GM12878 (cell line): ENCODE measurements around the gene TBCCD1. TPM values are rescaled to one million over a fixed set of nuclear protein-coding genes. Genes with fewer than 3 reads are reported as not detected.

Experiments
- ATAC-seq: fragments of 200-7000 bp; cut with Tn5 transposase; 3 replicates; pipeline ENCODE4 v1.9.1; 2020; ENCODE audit warnings: mild to moderate bottlenecking, moderate library complexity
- BruUV-seq: library from RNA; stranded (reverse); fragments of 400-500 nt; replicated peaks from 2 replicates; lab custom pipeline; 2021; lab: Mats Ljungman, UMichigan
- CTCF ChIA-PET: fragments of 300-600 bp; sonication (Branson Sonifier 250); formaldehyde crosslinking; extraction: SDS; loops from one replicate; lab custom pipeline; 2021; ENCODE audit warnings: inconsistent platforms; lab: Yijun Ruan, JAX
- POLR2A ChIA-PET: fragments of 350-600 bp; formaldehyde crosslinking; extraction: SDS; loops from one replicate; lab custom pipeline; 2021; ENCODE audit warnings: inconsistent platforms; lab: Charles Lee
- RAD21 ChIA-PET: fragments of 300-600 bp; sonication (Branson Sonifier 250); formaldehyde crosslinking; loops from one replicate; lab custom pipeline; 2023; ENCODE audit warnings: antibody characterized with exemption; ENCODE audit not compliant: unreplicated experiment; lab: Charles Lee
- SMC1A ChIA-PET: fragments of 300-600 bp; sonication (Branson Sonifier 250); formaldehyde crosslinking; loops from one replicate; lab custom pipeline; 2023; ENCODE audit not compliant: unreplicated experiment, uncharacterized antibody; lab: Charles Lee
- DNase-seq: peaks from one replicate; pipeline ENCODE4 v3.0.0-alpha.2; 2011; ENCODE audit warnings: low read depth, low spot score
- FAIRE-seq: peaks from 3 replicates; lab custom pipeline; 2011; peaks lifted over from hg19 to GRCh38; lab: Jason Lieb, UNC
- H2AFZ ChIP-seq: 2 replicates; pipeline ENCODE4 v1.6.0; 2011; ENCODE audit warnings: low read depth, low read length, control low read depth; ENCODE audit not compliant: control insufficient read depth
- H3K27ac ChIP-seq: 2 replicates; pipeline ENCODE4 v1.5.1; 2011; ENCODE audit warnings: control low read depth; ENCODE audit not compliant: control insufficient read depth, insufficient read depth
- H3K27me3 ChIP-seq, 2 experiments: replicated peaks in 1 of 2; 2 replicates each; pipeline versions ENCODE4 v1.6.0 to v1.6.1; 2011; ENCODE audit warnings: low read length in 1 of 2; ENCODE audit not compliant: control insufficient read depth in 2 of 2, insufficient read depth in 2 of 2
- H3K36me3 ChIP-seq, 2 experiments: 2 replicates each; pipeline ENCODE4 v1.5.1; 2011; ENCODE audit warnings: low read length in 1 of 2; ENCODE audit not compliant: control insufficient read depth in 2 of 2, insufficient read depth in 2 of 2
- H3K4me1 ChIP-seq: 2 replicates; pipeline ENCODE4 v1.6.1; 2011; ENCODE audit warnings: mild to moderate bottlenecking, low read length, moderate library complexity, mixed read lengths; ENCODE audit not compliant: control insufficient read depth, insufficient read depth
- H3K4me2 ChIP-seq: 2 replicates; pipeline ENCODE4 v1.6.0; 2011; ENCODE audit warnings: control low read depth; ENCODE audit not compliant: control insufficient read depth, insufficient read depth
- H3K4me3 ChIP-seq: fragments of 200-600 bp; sonication (generic); 2 replicates; pipeline ENCODE4 v1.5.1; 2016
- H3K79me2 ChIP-seq: 2 replicates; pipeline ENCODE4 v1.6.0; 2011; ENCODE audit warnings: low read length; ENCODE audit not compliant: control insufficient read depth, insufficient read depth
- H3K9ac ChIP-seq: 2 replicates; pipeline ENCODE4 v1.8.0; 2011; ENCODE audit warnings: low read length, control low read depth, mixed read lengths; ENCODE audit not compliant: control insufficient read depth, insufficient read depth
- H3K9me3 ChIP-seq: replicated peaks from 3 replicates; pipeline ENCODE4 v1.5.1; 2011; ENCODE audit warnings: mild to moderate bottlenecking, low read length; ENCODE audit not compliant: control insufficient read depth, insufficient read depth
- H4K20me1 ChIP-seq: 2 replicates; pipeline ENCODE4 v1.6.0; 2011; ENCODE audit not compliant: control insufficient read depth, insufficient read depth
- CEBPB ChIP-seq, 2 experiments: fragments of 150-350 bp in 1 of 2; IDR thresholded peaks; 2 replicates each; pipeline ENCODE4 v1.6.1; 2012 to 2014; ENCODE audit warnings: low read depth in 2 of 2, low read length in 2 of 2, borderline replicate concordance in 1 of 2, inconsistent platforms in 1 of 2
- ESRRA ChIP-seq: IDR thresholded peaks from 2 replicates; pipeline ENCODE4 v1.6.1; 2012; ENCODE audit warnings: mild to moderate bottlenecking, low read length, improper control_type of control experiment
- IKZF1 ChIP-seq: fragments of 450-650 bp; conservative IDR thresholded peaks from 2 replicates; pipeline ENCODE4 v1.6.1; 2017; ENCODE audit warnings: antibody characterized with exemption, mild to moderate bottlenecking
- JUNB ChIP-seq: IDR thresholded peaks from 2 replicates; pipeline ENCODE4 v1.6.1; 2016; ENCODE audit warnings: antibody characterized with exemption, mild to moderate bottlenecking
- KLF5 ChIP-seq: fragments of 450-650 bp; IDR thresholded peaks from 2 replicates; pipeline ENCODE4 v1.6.1; 2014; ENCODE audit warnings: mild to moderate bottlenecking; ENCODE audit not compliant: partially characterized antibody
- LARP7 ChIP-seq: fragments of 450-650 bp; IDR thresholded peaks from 2 replicates; pipeline ENCODE4 v1.6.1; 2017; ENCODE audit warnings: mild to moderate bottlenecking
- NFYA ChIP-seq: IDR thresholded peaks from 2 replicates; pipeline ENCODE4 v1.6.1; 2011; ENCODE audit warnings: low read depth, mild to moderate bottlenecking, low read length, improper control_type of control experiment, borderline replicate concordance
- POU2F2 ChIP-seq: IDR thresholded peaks from 3 replicates; pipeline ENCODE4 v1.6.1; 2011; ENCODE audit warnings: low read depth, mild to moderate bottlenecking, low read length, borderline replicate concordance
- SMC3 ChIP-seq: IDR thresholded peaks from 2 replicates; pipeline ENCODE4 v1.6.1; 2011; ENCODE audit warnings: low read length, improper control_type of control experiment, borderline replicate concordance
- STAT1 ChIP-seq: fragments of 450-650 bp; conservative IDR thresholded peaks from 2 replicates; pipeline ENCODE4 v1.6.1; 2014; ENCODE audit warnings: antibody characterized with exemption, mild to moderate bottlenecking
- SUPT20H ChIP-seq: IDR thresholded peaks from 2 replicates; pipeline ENCODE4 v1.6.1; 2011; ENCODE audit warnings: low read depth, mild to moderate bottlenecking, low read length, moderate library complexity, borderline replicate concordance; ENCODE audit not compliant: control insufficient read depth
- TCF3 ChIP-seq: IDR thresholded peaks from 2 replicates; pipeline ENCODE4 v1.6.1; 2012; ENCODE audit warnings: low read depth, mild to moderate bottlenecking, low read length, borderline replicate concordance; ENCODE audit not compliant: insufficient read depth
- ZNF207 ChIP-seq: fragments of 450-650 bp; IDR thresholded peaks from 2 replicates; pipeline ENCODE4 v1.6.1; 2014; ENCODE audit warnings: antibody characterized with exemption, mild to moderate bottlenecking, borderline replicate concordance
- ZSCAN29 ChIP-seq: fragments of 450-650 bp; IDR thresholded peaks from 2 replicates; pipeline ENCODE4 v1.6.1; 2017; ENCODE audit warnings: mild to moderate bottlenecking, moderate library complexity
- WGBS: methylation state at CpG from one replicate; pipeline ENCODE4 v1.1.6; 2016; ENCODE audit warnings: low lambda C conversion rate; ENCODE audit not compliant: insufficient replicate concordance, insufficient coverage; ENCODE audit errors: missing lambda C conversion rate; 5-methylcytosine and 5-hydroxymethylcytosine counted together
- in situ Hi-C: fragments of 300-500 bp; cut with MboI; formaldehyde crosslinking; loops from 9 replicates; pipeline ENCODE4 v1.14.3; 2018; ENCODE audit warnings: mixed read lengths
- intact Hi-C: fragments of 100-400 bp; cut with micrococcal nuclease; formaldehyde crosslinking; loops from one replicate; pipeline ENCODE4 v1.14.2; 2022; ENCODE audit not compliant: unreplicated experiment
- polyA plus RNA-seq, 11 experiments: library from polyadenylated mRNA; depleted of rRNA in 4 of 11; unstranded in 6 of 11; stranded (reverse) in 5 of 11; fragments of >200 nt; fragmentation: Nextera tagmentation in 4 of 11; fragmentation: Illumina TruSeq in 1 of 11; extraction: Ambion mirVana in 4 of 11; extraction: Trizol in 1 of 11; gene quantifications; 1 replicate in 1 of 11; 2 replicates in 10 of 11; pipeline versions ENCODE4 v1.2.1 to v1.2.3, GENCODE V29; 2011 to 2016; ENCODE audit warnings: inconsistent platforms in 2 of 11, missing spikeins in 2 of 11, low read depth in 1 of 11
- total RNA-seq, 4 experiments: library from RNA; depleted of rRNA in 3 of 4; stranded (reverse); fragments of >200 nt in 3 of 4; fragmentation: Illumina TruSeq in 1 of 4; extraction: Trizol in 1 of 4; gene quantifications; 2 replicates each; pipeline versions ENCODE4 v1.2.1 to v1.2.3, GENCODE V29; 2013 to 2021
- TF ChIP-seq, protein P1 (sequence below): IDR thresholded peaks from 2 replicates; pipeline ENCODE4 v1.6.1; 2011; ENCODE audit warnings: borderline replicate concordance, low read depth, mild to moderate bottlenecking, moderate library complexity, low read length; ENCODE audit not compliant: insufficient read depth, poor library complexity, severe bottlenecking

The TBCCD1 gene
- total and polyA plus RNA-seq, 10 of the 15 experiments (the other 5 are each of a cell fraction or from before 2014, with no cell fraction given), result 6.9 to 23.4 (median 14.7) TPM

DNA sequence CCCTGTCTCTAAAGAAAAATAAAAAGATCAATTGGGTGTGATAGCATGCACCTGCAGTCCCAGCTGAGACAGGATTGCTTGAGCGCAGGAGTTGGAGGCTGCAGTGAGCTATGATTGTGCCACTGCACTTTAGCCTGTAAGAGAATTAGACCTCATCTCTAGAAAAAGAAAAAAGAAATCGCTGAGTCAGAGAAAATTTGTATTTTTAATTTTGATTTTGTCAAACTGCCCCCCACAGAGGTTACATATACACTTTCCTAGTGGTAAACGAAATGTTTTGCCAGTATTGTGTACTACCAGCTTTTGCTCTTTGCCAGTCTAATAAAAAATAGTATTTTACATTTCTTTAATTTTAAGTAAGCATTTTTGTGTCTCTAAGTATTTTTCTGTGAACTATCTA lies 17.6 kb downstream of the TBCCD1 start:
- Histone ChIP-seq H3K4me2 (no peak overlapping the region), H3K4me1 (no peaks in the 10 kb centered on the region), H3K9me3 (no peaks in the 10 kb centered on the region)
- TF ChIP-seq ZSCAN29 (no peak), NFYA (no peak), JUNB (no peak), IKZF1 (no peak), STAT1 (no peak), LARP7 (no peak), SMC3 (no peak), KLF5 (no peak), POU2F2 (no peak), SUPT20H (no peak), ZNF207 (no peak), CEBPB (IDR thresholded peaks at IDR 0.05; ENCODE audit: borderline replicate concordance in 1 of 2, low read depth in 2 of 2, low read length in 2 of 2) (no peak), TCF3 (no peak), ESRRA (no peak)
- TF ChIP-seq, protein P1, sequence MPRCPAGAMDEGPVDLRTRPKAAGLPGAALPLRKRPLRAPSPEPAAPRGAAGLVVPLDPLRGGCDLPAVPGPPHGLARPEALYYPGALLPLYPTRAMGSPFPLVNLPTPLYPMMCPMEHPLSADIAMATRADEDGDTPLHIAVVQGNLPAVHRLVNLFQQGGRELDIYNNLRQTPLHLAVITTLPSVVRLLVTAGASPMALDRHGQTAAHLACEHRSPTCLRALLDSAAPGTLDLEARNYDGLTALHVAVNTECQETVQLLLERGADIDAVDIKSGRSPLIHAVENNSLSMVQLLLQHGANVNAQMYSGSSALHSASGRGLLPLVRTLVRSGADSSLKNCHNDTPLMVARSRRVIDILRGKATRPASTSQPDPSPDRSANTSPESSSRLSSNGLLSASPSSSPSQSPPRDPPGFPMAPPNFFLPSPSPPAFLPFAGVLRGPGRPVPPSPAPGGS, result no peak
- TF ChIP-seq, all 136 proteins: peak for 0
- BruUV-seq, result no TSS peak
- WGBS, result 100% methylated on average over 3 of the region's 3 CpGs
- no peaks in the 10 kb centered on the region for H3K79me2 ChIP-seq
- CTCF ChIA-PET, result interaction anchor here (1.2 to 2.9 kb wide), 4 partner anchors 9 to 290 kb away, joined by 3 to 13 read pairs (median 4); no protein-coding TSS in a partner anchor
- no peaks in the 10 kb centered on the region for H4K20me1 ChIP-seq
- H3K27ac ChIP-seq, result no peak overlapping the region
- no peak overlapping the region for H2AFZ ChIP-seq
- ATAC-seq (no peak), FAIRE-seq (no peak), DNase-seq (no peak)
- peaks cover 2 to 15% of the 10 kb centered on the region in 2 experiments for H3K36me3 ChIP-seq
- no peaks in the 10 kb centered on the region for H3K27me3 ChIP-seq
- intact Hi-C loops, result no loop called here
- POLR2A ChIA-PET, result interaction anchor here (0.7 kb wide), 1 partner anchor 53 kb away, joined by 6 read pairs; no protein-coding TSS in a partner anchor
- RAD21 ChIA-PET, result interaction anchor here (1.7 kb wide), 1 partner anchor 291 kb away, joined by 5 read pairs; no protein-coding TSS in a partner anchor
- H3K4me3 ChIP-seq, result no peak overlapping the region
- in situ Hi-C loops, result no loop called here
- H3K9ac ChIP-seq, result no peak overlapping the region
- SMC1A ChIA-PET, result interaction anchor here (1.1 to 3.0 kb wide), 5 partner anchors 10 to 67 kb away, joined by 3 to 27 read pairs (median 3); partner anchors contain the start of gene DNAJB11
